Kidney epithelial cell (primary cell): Measurements from ENCODE around the gene SPC25. TPM values are rescaled to one million over a fixed set of nuclear protein-coding genes. Genes with fewer than 3 reads are reported as not detected.

Experiments
- DNase-seq: peaks from one replicate; pipeline ENCODE4 v3.0.0-alpha.2; 2010; ENCODE audit warnings: low read depth
- H3K27me3 ChIP-seq: 2 replicates; pipeline ENCODE4 v1.6.0; 2011; ENCODE audit warnings: low read length; ENCODE audit not compliant: control insufficient read depth, insufficient read depth
- H3K36me3 ChIP-seq: 2 replicates; pipeline ENCODE4 v1.5.1; 2011; ENCODE audit warnings: low read length; ENCODE audit not compliant: control insufficient read depth, insufficient read depth
- H3K4me3 ChIP-seq: 2 replicates; pipeline ENCODE4 v1.5.1; 2011; ENCODE audit warnings: low read depth, mild to moderate bottlenecking, control low read depth, low read length
- CTCF ChIP-seq: IDR thresholded peaks from 2 replicates; pipeline ENCODE4 v1.5.1; 2011; ENCODE audit warnings: mild to moderate bottlenecking, moderate library complexity, low read length, control low read depth, inconsistent platforms; ENCODE audit not compliant: insufficient read depth, poor library complexity, severe bottlenecking
- total RNA-seq: library from RNA; depleted of rRNA; stranded (reverse); fragments of >200 nt; gene quantifications from 2 replicates; pipeline ENCODE4 v1.2.3, GENCODE V29; 2015

The SPC25 gene
- total RNA-seq, 1 donor from 2014 or later: 1.8 TPM

- H3K27me3 ChIP-seq: no peaks in the 10 kb centered on the region
- DNase-seq: no peak
- no peak for TF ChIP-seq CTCF
These were observed 42.0 kb downstream of the SPC25 start for GRCh38 chr2:168848225-168848624.

GRCh38 chr2:168843253-168843652 lies 47.0 kb downstream of the SPC25 start:
- no peaks in the 10 kb centered on the region for H3K27me3 ChIP-seq
- DNase-seq: no peak
- H3K4me3 ChIP-seq: no peak overlapping the region
- TF ChIP-seq CTCF: no peak
- no peaks in the 10 kb centered on the region for H3K36me3 ChIP-seq

More at GRCh38 chr2:168848225-168848624, 42.0 kb downstream of the SPC25 start:
- H3K36me3 ChIP-seq: no peaks in the 10 kb centered on the region
- no peak overlapping the region for H3K4me3 ChIP-seq

GRCh38 chr2:168841445-168841844 lies 48.8 kb downstream of the SPC25 start:
- DNase-seq: no peak
- no peaks in the 10 kb centered on the region for H3K36me3 ChIP-seq
- TF ChIP-seq CTCF: no peak
- no peaks in the 10 kb centered on the region for H3K27me3 ChIP-seq
- no peak overlapping the region for H3K4me3 ChIP-seq

- no peak for DNase-seq
- TF ChIP-seq CTCF: no peak
- Histone ChIP-seq H3K27me3 (no peaks in the 10 kb centered on the region), H3K4me3 (no peak overlapping the region), H3K36me3 (no peaks in the 10 kb centered on the region)
These were observed 54.3 kb downstream of the SPC25 start for GRCh38 chr2:168835969-168836368.

- H3K27me3 ChIP-seq: no peaks in the 10 kb centered on the region
- H3K36me3 ChIP-seq: no peaks in the 10 kb centered on the region
- DNase-seq: no peak
- no peak for TF ChIP-seq CTCF
- H3K4me3 ChIP-seq: no peak overlapping the region
These were observed 58.6 kb downstream of the SPC25 start for GRCh38 chr2:168831662-168832061.

GRCh38 chr2:168830958-168831357 lies 59.3 kb downstream of the SPC25 start:
- no peak for TF ChIP-seq CTCF
- Histone ChIP-seq H3K4me3 (no peak overlapping the region), H3K27me3 (no peaks in the 10 kb centered on the region), H3K36me3 (no peaks in the 10 kb centered on the region)
- DNase-seq: no peak
